MM.1S (cell line): ENCODE data around the gene FAM114A1.

ENCODE experiments used
- DNase-seq: peaks from one replicate; pipeline ENCODE4 v3.0.0-alpha.2; 2015
- H2AFZ ChIP-seq: fragments of 300-600 bp; sonication (generic); 2 replicates; pipeline ENCODE4 v1.6.0; 2016; ENCODE audit warnings: antibody characterized with exemption, low read length
- H3F3A ChIP-seq: fragments of 300-600 bp; sonication (generic); 2 replicates; pipeline ENCODE4 v1.6.1; 2016; ENCODE audit warnings: mild to moderate bottlenecking, antibody characterized with exemption, low read length, moderate library complexity, mixed read lengths; ENCODE audit not compliant: insufficient read depth
- H3K27ac ChIP-seq: fragments of 300-600 bp; sonication (generic); 2 replicates; pipeline ENCODE4 v1.5.1; 2016; ENCODE audit warnings: mild to moderate bottlenecking, low read length
- H3K27me3 ChIP-seq: fragments of 300-600 bp; sonication (generic); replicated peaks from 2 replicates; pipeline ENCODE4 v1.6.0; 2016; ENCODE audit warnings: low read length; ENCODE audit not compliant: insufficient read depth
- H3K36me3 ChIP-seq: fragments of 300-600 bp; sonication (generic); replicated peaks from 2 replicates; pipeline ENCODE4 v1.6.1; 2016; ENCODE audit warnings: mild to moderate bottlenecking, low read length, mixed read lengths; ENCODE audit not compliant: insufficient read depth
- H3K4me1 ChIP-seq: fragments of 300-600 bp; sonication (generic); 2 replicates; pipeline ENCODE4 v1.6.1; 2016; ENCODE audit warnings: low read length, mixed read lengths
- H3K4me2 ChIP-seq: fragments of 300-600 bp; sonication (generic); 2 replicates; pipeline ENCODE4 v1.6.0; 2016; ENCODE audit warnings: low read depth, low read length
- H3K4me3 ChIP-seq: fragments of 300-600 bp; sonication (generic); 2 replicates; pipeline ENCODE4 v1.5.1; 2016; ENCODE audit warnings: low read length, mixed read lengths
- H3K79me2 ChIP-seq: fragments of 300-600 bp; sonication (generic); 2 replicates; pipeline ENCODE4 v1.6.1; 2016; ENCODE audit warnings: mixed run types, low read length, mixed read lengths
- H3K9ac ChIP-seq: fragments of 300-600 bp; sonication (generic); 2 replicates; pipeline ENCODE4 v1.6.1; 2016; ENCODE audit warnings: low read length, mixed read lengths
- H3K9me2 ChIP-seq: fragments of 300-600 bp; sonication (generic); replicated peaks from 2 replicates; pipeline ENCODE4 v1.6.1; 2016; ENCODE audit warnings: mild to moderate bottlenecking, low read length, mixed read lengths; ENCODE audit not compliant: insufficient read depth
- H3K9me3 ChIP-seq: fragments of 300-600 bp; sonication (generic); replicated peaks from 2 replicates; pipeline ENCODE4 v1.6.1; 2016; ENCODE audit warnings: mild to moderate bottlenecking, low read length, mixed read lengths; ENCODE audit not compliant: insufficient read depth
- H4K20me1 ChIP-seq: fragments of 300-600 bp; sonication (generic); 2 replicates; pipeline ENCODE4 v1.6.1; 2016; ENCODE audit warnings: mild to moderate bottlenecking, low read length, moderate library complexity, mixed read lengths; ENCODE audit not compliant: insufficient read depth
- EZH2 ChIP-seq: fragments of 300-600 bp; sonication (generic); optimal IDR thresholded peaks from 2 replicates; pipeline ENCODE3; 2017; ENCODE audit warnings: low read depth, mild to moderate bottlenecking, antibody characterized with exemption, low read length, mixed read lengths
- EZH2phosphoT487 ChIP-seq: fragments of 300-600 bp; sonication (generic); IDR thresholded peaks from 2 replicates; pipeline ENCODE4 v1.6.1; 2018; ENCODE audit warnings: antibody characterized with exemption, low read length
- TF ChIP-seq, protein P1 (sequence below): fragments of 300-600 bp; sonication (generic); IDR thresholded peaks from 2 replicates; pipeline ENCODE4 v1.5.1; 2016; ENCODE audit warnings: antibody characterized with exemption, low read length, mixed read lengths

Gene FAM114A1

DNA sequence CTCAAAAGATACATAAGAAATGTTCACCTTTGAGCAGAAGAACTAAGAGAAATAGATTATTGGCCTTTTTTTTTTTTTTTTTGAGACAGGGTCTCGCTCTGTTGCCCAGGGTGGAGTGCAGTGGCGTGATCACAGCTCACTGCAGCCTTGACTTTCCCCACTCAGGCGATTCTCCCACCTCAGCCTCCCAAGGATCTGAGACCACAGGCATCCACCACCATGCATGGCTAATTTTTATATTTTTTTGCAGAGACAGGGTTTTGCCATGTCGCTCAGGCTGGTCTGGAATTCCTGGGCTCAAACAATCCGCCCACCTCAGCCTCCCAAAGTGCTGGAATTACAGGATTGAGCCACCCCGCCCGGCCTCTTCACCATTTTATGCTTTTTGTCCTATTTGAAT is 8.1 kb upstream of the FAM114A1 start:
- Histone ChIP-seq H3K27me3 (no peaks in the 10 kb centered on the region), H3K9me3 (no peaks in the 10 kb centered on the region), H3K36me3 (no peaks in the 10 kb centered on the region), H3K9ac (no peak overlapping the region), H4K20me1 (no peaks in the 10 kb centered on the region), H3F3A (peaks cover 25% of the 10 kb centered on the region; the same call in 1 of the 2 replicates), H3K27ac (no peak overlapping the region), H3K79me2 (peaks cover 9% of the 10 kb centered on the region; the same call in 1 of the 2 replicates), H3K9me2 (no peaks in the 10 kb centered on the region), H3K4me1 (peaks cover 24% of the 10 kb centered on the region), H3K4me3 (no peak overlapping the region), H3K4me2 (no peak overlapping the region), H2AFZ (no peak overlapping the region)
- no peak for DNase-seq
- TF ChIP-seq EZH2phosphoT487 (no peak), EZH2 (no peak)
- TF ChIP-seq, protein P1, sequence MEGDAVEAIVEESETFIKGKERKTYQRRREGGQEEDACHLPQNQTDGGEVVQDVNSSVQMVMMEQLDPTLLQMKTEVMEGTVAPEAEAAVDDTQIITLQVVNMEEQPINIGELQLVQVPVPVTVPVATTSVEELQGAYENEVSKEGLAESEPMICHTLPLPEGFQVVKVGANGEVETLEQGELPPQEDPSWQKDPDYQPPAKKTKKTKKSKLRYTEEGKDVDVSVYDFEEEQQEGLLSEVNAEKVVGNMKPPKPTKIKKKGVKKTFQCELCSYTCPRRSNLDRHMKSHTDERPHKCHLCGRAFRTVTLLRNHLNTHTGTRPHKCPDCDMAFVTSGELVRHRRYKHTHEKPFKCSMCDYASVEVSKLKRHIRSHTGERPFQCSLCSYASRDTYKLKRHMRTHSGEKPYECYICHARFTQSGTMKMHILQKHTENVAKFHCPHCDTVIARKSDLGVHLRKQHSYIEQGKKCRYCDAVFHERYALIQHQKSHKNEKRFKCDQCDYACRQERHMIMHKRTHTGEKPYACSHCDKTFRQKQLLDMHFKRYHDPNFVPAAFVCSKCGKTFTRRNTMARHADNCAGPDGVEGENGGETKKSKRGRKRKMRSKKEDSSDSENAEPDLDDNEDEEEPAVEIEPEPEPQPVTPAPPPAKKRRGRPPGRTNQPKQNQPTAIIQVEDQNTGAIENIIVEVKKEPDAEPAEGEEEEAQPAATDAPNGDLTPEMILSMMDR = no peak

DNA sequence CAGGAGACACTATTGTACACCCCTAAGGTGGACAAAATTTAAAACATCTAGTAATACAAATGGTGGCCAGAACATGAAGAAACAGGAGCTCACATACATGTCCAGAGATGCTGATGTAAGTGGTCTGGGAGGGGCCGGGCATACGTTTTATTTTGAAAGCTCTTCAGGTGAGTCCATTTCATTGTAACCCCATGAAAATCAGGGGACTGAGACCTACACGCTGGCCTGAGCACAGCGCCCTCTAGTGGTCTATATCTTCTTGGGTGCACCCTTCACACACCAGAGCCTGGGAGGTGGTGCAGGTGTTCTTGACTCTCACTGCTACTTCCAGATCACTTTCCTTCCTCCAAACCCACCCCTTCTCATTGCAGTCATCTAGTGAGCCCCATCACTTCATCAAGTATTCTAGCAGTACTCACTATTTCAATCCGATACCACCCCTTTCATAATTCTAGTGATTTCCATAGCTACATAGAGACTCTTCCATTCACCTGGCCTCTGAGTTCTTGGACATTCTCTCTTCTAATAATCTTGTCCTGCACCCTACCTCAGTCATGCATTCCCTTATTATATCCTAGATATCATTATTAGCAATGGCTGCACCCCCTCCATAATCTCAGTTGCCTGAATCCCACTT is 6.7 kb upstream of the FAM114A1 start:
- peak; percentile 85 for DNase-seq
- Histone ChIP-seq H3K9me2 (no peaks in the 10 kb centered on the region), H3K4me2 (no peak overlapping the region)

DNA sequence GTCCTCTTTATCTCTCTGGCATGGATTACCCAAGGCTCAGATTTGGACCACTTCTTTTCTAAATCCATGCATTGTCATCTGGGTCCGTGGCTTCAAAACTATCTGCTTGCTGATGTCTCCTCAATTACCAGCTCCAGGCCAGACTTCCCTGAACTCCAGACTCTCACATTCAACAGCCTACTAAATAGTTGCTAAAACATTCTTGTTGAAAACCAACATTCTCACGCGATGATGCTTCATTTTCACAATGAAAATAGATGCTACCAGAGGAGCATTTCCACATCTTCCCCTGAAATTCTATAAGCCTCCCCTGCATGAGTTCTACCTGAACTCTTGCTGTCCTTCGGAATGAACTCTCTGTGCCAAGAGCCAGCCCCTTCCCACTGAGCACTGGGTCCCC is 5.8 kb upstream of the FAM114A1 start:
- no peak overlapping the region for H3K27ac ChIP-seq
- no peak overlapping the region for H2AFZ ChIP-seq
- no peaks in the 10 kb centered on the region for H3K27me3 ChIP-seq
- H3K36me3 ChIP-seq = no peaks in the 10 kb centered on the region
- H4K20me1 ChIP-seq = no peaks in the 10 kb centered on the region
- H3K4me1 ChIP-seq = peaks cover 19% of the 10 kb centered on the region
- no peak overlapping the region for H3K9ac ChIP-seq
- no peaks in the 10 kb centered on the region for H3K79me2 ChIP-seq
- no peak for DNase-seq
- no peak for TF ChIP-seq EZH2phosphoT487
- TF ChIP-seq, protein P1 = no peak
- TF ChIP-seq EZH2 = no peak
- H3K4me3 ChIP-seq = no peak overlapping the region
- no peaks in the 10 kb centered on the region for H3K9me3 ChIP-seq
- H3K4me2 ChIP-seq = no peak overlapping the region
- H3F3A ChIP-seq = peaks cover 12% of the 10 kb centered on the region; the same call in 1 of the 2 replicates
- no peaks in the 10 kb centered on the region for H3K9me2 ChIP-seq

More for the DNA sequence above, 6.7 kb upstream of the FAM114A1 start:
- Histone ChIP-seq H2AFZ (no peak overlapping the region), H3K27me3 (no peaks in the 10 kb centered on the region), H3K9ac (no peak overlapping the region), H3K79me2 (0 out of 2 replicates have a peak, but pooled peaks cover under 1% of the 10 kb centered on the region), H3K27ac (no peak overlapping the region), H3K36me3 (no peaks in the 10 kb centered on the region), H3F3A (peaks cover 19% of the 10 kb centered on the region; the same call in 1 of the 2 replicates), H3K9me3 (no peaks in the 10 kb centered on the region), H3K4me3 (no peak overlapping the region), H3K4me1 (peaks cover 19% of the 10 kb centered on the region), H4K20me1 (no peaks in the 10 kb centered on the region)
- no peak for TF ChIP-seq EZH2
- TF ChIP-seq, protein P1 = peak; percentile 95
